Natural killer cell (primary cell): ENCODE data around the gene CYTH1. TPM values are rescaled to one million over a fixed set of nuclear protein-coding genes. Genes with fewer than 3 reads are reported as not detected.

ENCODE experiments used
- ATAC-seq, 3 donors: fragments of 150-1000 bp in 2 of 3; fragments of 200-7000 bp in 1 of 3; cut with Tn5 transposase; 1 replicate in 1 of 3; 2 replicates in 2 of 3; pipeline ENCODE4 v1.10.0; 2021; ENCODE audit warnings: mild to moderate bottlenecking in 2 of 3, moderate library complexity in 2 of 3
- DNase-seq, 2 donors: peaks; one replicate each; pipeline versions ENCODE4 v3.0.0 to v3.0.0-alpha.2; 2013 to 2021; ENCODE audit warnings: mixed read lengths in 1 of 2
- H3K27ac ChIP-seq: one replicate; pipeline ENCODE4 v1.5.1; 2013; ENCODE audit warnings: mild to moderate bottlenecking, low read length
- H3K27me3 ChIP-seq: one replicate; pipeline ENCODE4 v1.6.1; 2013; ENCODE audit warnings: low read length; ENCODE audit not compliant: control insufficient read depth, insufficient read depth
- H3K36me3 ChIP-seq: one replicate; pipeline ENCODE4 v1.6.1; 2013; ENCODE audit warnings: low read length; ENCODE audit not compliant: control insufficient read depth, insufficient read depth
- H3K4me1 ChIP-seq: one replicate; pipeline ENCODE4 v1.6.1; 2013; ENCODE audit warnings: low read length; ENCODE audit not compliant: control insufficient read depth, insufficient read depth
- H3K4me3 ChIP-seq: one replicate; pipeline ENCODE4 v1.5.1; 2013; ENCODE audit warnings: low read length
- H3K9me3 ChIP-seq: one replicate; pipeline ENCODE4 v1.6.1; 2013; ENCODE audit warnings: low read length; ENCODE audit not compliant: control insufficient read depth, insufficient read depth
- H3K27ac Mint-ChIP-seq, 2 donors: one replicate each; pipeline ENCODE4 v1.8.0; 2022; ENCODE audit warnings: mild to moderate bottlenecking in 2 of 2, mixed read lengths in 2 of 2, moderate library complexity in 1 of 2
- H3K27me3 Mint-ChIP-seq, 2 donors: one replicate each; pipeline ENCODE4 v1.8.0; 2022; ENCODE audit warnings: low read depth in 2 of 2, mixed read lengths in 2 of 2
- H3K36me3 Mint-ChIP-seq: one replicate; pipeline ENCODE4 v1.8.0; 2022; ENCODE audit warnings: mixed read lengths
- H3K4me1 Mint-ChIP-seq, 2 donors: one replicate each; pipeline ENCODE4 v1.8.0; 2022; ENCODE audit warnings: mixed read lengths in 2 of 2
- H3K4me3 Mint-ChIP-seq: one replicate; pipeline ENCODE4 v1.8.0; 2022; ENCODE audit warnings: mild to moderate bottlenecking, moderate library complexity, mixed read lengths
- H3K9me3 Mint-ChIP-seq, 2 donors: one replicate each; pipeline ENCODE4 v1.8.0; 2022; ENCODE audit warnings: mixed read lengths in 2 of 2
- CTCF ChIP-seq: fragments of 200-600 bp; IDR thresholded peaks from one replicate; pipeline ENCODE4 v1.8.0; 2022; ENCODE audit warnings: antibody characterized with exemption
- WGBS: methylation state at CpG from one replicate; pipeline ENCODE4 v1.1.7; 2013; ENCODE audit warnings: missing lambda C conversion rate; ENCODE audit not compliant: insufficient coverage; 5-methylcytosine and 5-hydroxymethylcytosine counted together
- intact Hi-C: fragments of 100-400 bp; cut with micrococcal nuclease; formaldehyde crosslinking; loops from one replicate; pipeline ENCODE4 v1.14.2; 2022
- total RNA-seq, 4 donors: library from RNA; stranded (reverse); fragments of 120-200 nt in 1 of 4; gene quantifications; one replicate each; pipeline versions ENCODE4 v1.2.3 to v1.2.4, GENCODE V29; 2013 to 2022

Gene CYTH1
- total RNA-seq, 3 donors from 2014 or later (not counting 1 experiment from before 2014, with no cell fraction given) = 437 to 514 (median 457) TPM

DNA sequence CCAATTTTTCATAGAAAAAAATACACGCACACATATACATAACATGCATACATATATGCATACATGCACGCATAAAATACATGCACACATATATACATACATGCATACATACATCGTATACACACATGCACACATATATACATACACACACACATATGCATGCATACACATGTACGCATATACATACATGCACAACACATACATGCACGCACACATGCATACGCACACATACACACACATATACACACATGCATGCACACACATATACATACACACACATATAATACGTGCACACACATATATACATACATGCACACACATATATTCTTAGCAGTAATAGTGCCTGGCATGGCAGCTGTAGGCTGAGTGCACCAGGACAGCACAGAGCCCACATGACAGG is 33.6 kb upstream of the CYTH1 start:
- Mint-ChIP-seq H3K9me3 (no peaks in the 10 kb centered on the region), H3K27ac (no peak overlapping the region), H3K4me3 (no peak overlapping the region), H3K36me3 (peaks cover 13% of the 10 kb centered on the region), H3K4me1 (peaks cover 29 to 30% of the 10 kb centered on the region in 2 donors), H3K27me3 (no peaks in the 10 kb centered on the region)
- Histone ChIP-seq H3K27ac (no peak overlapping the region), H3K4me3 (no peak overlapping the region), H3K4me1 (peaks cover 40% of the 10 kb centered on the region), H3K36me3 (peaks cover 73% of the 10 kb centered on the region), H3K9me3 (no peaks in the 10 kb centered on the region), H3K27me3 (no peaks in the 10 kb centered on the region)
- intact Hi-C loops = loop anchor here (5.0 kb wide), 1 partner anchor 38 kb away; no protein-coding TSS in a partner anchor
- no peak for DNase-seq
- ATAC-seq = no peak
- no peak for TF ChIP-seq CTCF
- WGBS = 84% methylated on average over 7 of the region's 7 CpGs

GRCh38 chr17:78812855-78813254 is 30.8 kb upstream of the CYTH1 start:
- intact Hi-C loops = no loop called here
- Histone ChIP-seq H3K9me3 (no peaks in the 10 kb centered on the region), H3K27ac (no peak overlapping the region), H3K27me3 (no peaks in the 10 kb centered on the region), H3K4me3 (no peak overlapping the region), H3K4me1 (peaks cover 20% of the 10 kb centered on the region), H3K36me3 (peaks cover 76% of the 10 kb centered on the region)
- no peak overlapping the region for H3K27ac Mint-ChIP-seq
- no peak for TF ChIP-seq CTCF
- WGBS = 89% methylated on average over 8 of the region's 8 CpGs
- peaks cover 23% of the 10 kb centered on the region for H3K36me3 Mint-ChIP-seq
- H3K4me3 Mint-ChIP-seq = no peak overlapping the region
- DNase-seq (peak in 1 of 2 donors; percentile 71), ATAC-seq (no peak)
- no peaks in the 10 kb centered on the region for H3K27me3 Mint-ChIP-seq
- no peaks in the 10 kb centered on the region for H3K9me3 Mint-ChIP-seq
- peaks cover 11 to 13% of the 10 kb centered on the region in 2 donors for H3K4me1 Mint-ChIP-seq

GRCh38 chr17:78808163-78808562 is 26.1 kb upstream of the CYTH1 start:
- no peak for DNase-seq
- H3K4me1 ChIP-seq = peaks cover 18% of the 10 kb centered on the region
- ATAC-seq = no peak
- 88% methylated on average over 1 of the region's 4 CpGs for WGBS
- peaks cover 83% of the 10 kb centered on the region for H3K36me3 ChIP-seq
- Mint-ChIP-seq H3K36me3 (peaks cover 18% of the 10 kb centered on the region), H3K27ac (peak overlapping the region; percentile 12 to 32), H3K27me3 (no peaks in the 10 kb centered on the region), H3K4me1 (peaks cover 14 to 16% of the 10 kb centered on the region in 2 donors), H3K9me3 (no peaks in the 10 kb centered on the region), H3K4me3 (no peak overlapping the region)
- H3K9me3 ChIP-seq = no peaks in the 10 kb centered on the region
- H3K27ac ChIP-seq = no peak overlapping the region
- no peak for TF ChIP-seq CTCF
- H3K27me3 ChIP-seq = no peaks in the 10 kb centered on the region
- intact Hi-C loops = no loop called here
- no peak overlapping the region for H3K4me3 ChIP-seq

DNA sequence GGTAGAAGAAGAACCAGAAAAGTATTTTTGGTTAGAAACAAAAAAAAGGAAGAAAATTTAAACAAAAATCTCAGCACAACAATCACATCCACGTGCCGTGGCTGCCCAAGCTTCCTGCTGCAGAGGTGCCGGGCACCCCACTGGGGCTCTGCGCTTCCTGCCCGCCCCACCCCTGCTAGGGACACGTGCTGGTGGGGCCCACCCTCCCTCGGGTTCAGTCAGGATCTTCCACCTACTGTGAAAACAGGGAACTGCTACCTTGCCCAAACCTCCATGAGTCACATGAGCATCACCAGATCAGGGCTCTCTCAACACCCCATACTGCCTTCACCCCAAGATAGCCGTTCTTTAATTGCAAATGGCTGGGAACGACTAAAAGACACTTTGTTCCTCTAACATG is 24.4 kb upstream of the CYTH1 start:
- Histone ChIP-seq H3K4me1 (peaks cover 21% of the 10 kb centered on the region), H3K9me3 (no peaks in the 10 kb centered on the region), H3K4me3 (no peak overlapping the region), H3K36me3 (peaks cover 75% of the 10 kb centered on the region), H3K27ac (peak overlapping the region; percentile 34), H3K27me3 (no peaks in the 10 kb centered on the region)
- peaks cover 18% of the 10 kb centered on the region for H3K36me3 Mint-ChIP-seq
- 34% methylated on average over 9 of the region's 9 CpGs for WGBS
- peaks cover 14 to 20% of the 10 kb centered on the region in 2 donors for H3K4me1 Mint-ChIP-seq
- DNase-seq (peak in 1 of 2 donors; percentile 59), ATAC-seq (peak; percentile 39 to 66 (median 45))
- no peak for TF ChIP-seq CTCF
- H3K27me3 Mint-ChIP-seq = no peaks in the 10 kb centered on the region
- H3K9me3 Mint-ChIP-seq = no peaks in the 10 kb centered on the region
- peak overlapping the region; percentile 12 to 58 for H3K27ac Mint-ChIP-seq
- intact Hi-C loops = no loop called here
- H3K4me3 Mint-ChIP-seq = no peak overlapping the region
